ENCODE measurements around the gene ZNF385C. TPM values are rescaled to one million over a fixed set of nuclear protein-coding genes. Genes with fewer than 3 reads are reported as not detected.

ZNF385C gene
- total RNA-seq, 1 donor from 2014 or later, result 2.7 TPM

- H3K27me3 Mint-ChIP-seq, result peaks cover 4% of the 10 kb centered on the region
- DNase-seq (ENCODE audit: low spot score, unreplicated experiment), result no peak
- no peak overlapping the region for H3K27ac Mint-ChIP-seq
- no peak overlapping the region for H3K4me3 Mint-ChIP-seq (ENCODE audit: low read depth)
- H3K9me3 Mint-ChIP-seq (ENCODE audit: low read depth), result no peaks in the 10 kb centered on the region
- peaks cover 4% of the 10 kb centered on the region for H3K36me3 Mint-ChIP-seq (ENCODE audit: insufficient read depth)
- TF ChIP-seq CTCF (IDR thresholded peaks at IDR 0.05; ENCODE audit: unreplicated experiment), result peak; percentile 18
- H3K4me1 Mint-ChIP-seq (ENCODE audit: low read depth), result no peaks in the 10 kb centered on the region
Observed at GRCh38 chr17:42027961-42028790, 70.1 kb downstream of the ZNF385C start.

GRCh38 chr17:42027590-42027889 lies 70.7 kb downstream of the ZNF385C start:
- H3K27me3 Mint-ChIP-seq, result peaks cover 4% of the 10 kb centered on the region
- no peaks in the 10 kb centered on the region for H3K9me3 Mint-ChIP-seq (ENCODE audit: low read depth)
- no peak overlapping the region for H3K4me3 Mint-ChIP-seq (ENCODE audit: low read depth)
- H3K4me1 Mint-ChIP-seq (ENCODE audit: low read depth), result no peaks in the 10 kb centered on the region
- peaks cover 4% of the 10 kb centered on the region for H3K36me3 Mint-ChIP-seq (ENCODE audit: insufficient read depth)
- no peak for DNase-seq (ENCODE audit: low spot score, unreplicated experiment)
- no peak overlapping the region for H3K27ac Mint-ChIP-seq
- TF ChIP-seq CTCF (IDR thresholded peaks at IDR 0.05; ENCODE audit: unreplicated experiment), result no peak

GRCh38 chr17:42026857-42027589 lies 71.2 kb downstream of the ZNF385C start:
- H3K4me3 Mint-ChIP-seq (ENCODE audit: low read depth), result no peak overlapping the region
- peaks cover 4% of the 10 kb centered on the region for H3K36me3 Mint-ChIP-seq (ENCODE audit: insufficient read depth)
- TF ChIP-seq CTCF (IDR thresholded peaks at IDR 0.05; ENCODE audit: unreplicated experiment), result no peak
- H3K27me3 Mint-ChIP-seq, result peaks cover 4% of the 10 kb centered on the region
- no peaks in the 10 kb centered on the region for H3K4me1 Mint-ChIP-seq (ENCODE audit: low read depth)
- H3K9me3 Mint-ChIP-seq (ENCODE audit: low read depth), result no peaks in the 10 kb centered on the region
- no peak for DNase-seq (ENCODE audit: low spot score, unreplicated experiment)
- no peak overlapping the region for H3K27ac Mint-ChIP-seq

- DNase-seq (ENCODE audit: low spot score, unreplicated experiment), result no peak
- H3K4me1 Mint-ChIP-seq (ENCODE audit: low read depth), result peaks cover 4% of the 10 kb centered on the region
- H3K4me3 Mint-ChIP-seq (ENCODE audit: low read depth), result no peak overlapping the region
Observed at GRCh38 chr17:42025936-42026335, 72.3 kb downstream of the ZNF385C start.

More at GRCh38 chr17:42025936-42026335, 72.3 kb downstream of the ZNF385C start:
- H3K9me3 Mint-ChIP-seq (ENCODE audit: low read depth), result no peaks in the 10 kb centered on the region
- no peak overlapping the region for H3K27ac Mint-ChIP-seq
- peaks cover 4% of the 10 kb centered on the region for H3K27me3 Mint-ChIP-seq
- H3K36me3 Mint-ChIP-seq (ENCODE audit: insufficient read depth), result peaks cover 7% of the 10 kb centered on the region
- TF ChIP-seq CTCF (IDR thresholded peaks at IDR 0.05; ENCODE audit: unreplicated experiment), result no peak
